HEK293 (cell line): Measurements from ENCODE around the gene ABI3BP.

Experiments used
- HOXC10 ChIP-seq: sonication (generic); formaldehyde crosslinking; IDR thresholded peaks from 2 replicates; pipeline ENCODE4 v1.8.1; 2023; ENCODE audit warnings: mild to moderate bottlenecking, missing genetic modification reagents
- KLF10 ChIP-seq: fragments of 450-650 bp; IDR thresholded peaks from 2 replicates; pipeline ENCODE4 v1.5.1; 2018; ENCODE audit warnings: missing biosample characterization, mild to moderate bottlenecking, missing genetic modification characterization
- KLF7 ChIP-seq: fragments of 450-650 bp; formaldehyde crosslinking; IDR thresholded peaks from 2 replicates; pipeline ENCODE4 v1.5.1; 2016; ENCODE audit warnings: missing biosample characterization, missing genetic modification characterization, borderline replicate concordance
- SETDB1 ChIP-seq: IDR thresholded peaks from one replicate; pipeline ENCODE4 v1.6.1; 2017; ENCODE audit warnings: mild to moderate bottlenecking, low read length, moderate library complexity, mixed read lengths; ENCODE audit not compliant: insufficient read length
- ZBTB7A ChIP-seq: fragments of 450-650 bp; formaldehyde crosslinking; IDR thresholded peaks from 2 replicates; pipeline ENCODE4 v1.5.1; 2016; ENCODE audit warnings: low read depth, missing biosample characterization, missing genetic modification characterization
- ZFP37 ChIP-seq: fragments of 450-650 bp; formaldehyde crosslinking; IDR thresholded peaks from 2 replicates; pipeline ENCODE4 v1.5.1; 2016; ENCODE audit warnings: missing biosample characterization, missing genetic modification characterization
- ZNF274 ChIP-seq, 2 experiments: fragments of 200-500 bp in 1 of 2; fragments of 450-650 bp in 1 of 2; sonication (Bioruptor generic) in 1 of 2; formaldehyde crosslinking in 1 of 2; IDR thresholded peaks; 2 replicates each; pipeline versions ENCODE4 v1.5.1 to v1.6.1; 2014 to 2016; ENCODE audit warnings: borderline replicate concordance in 1 of 2, inconsistent platforms in 1 of 2, low read length in 1 of 2, missing biosample characterization in 1 of 2, missing genetic modification characterization in 1 of 2
- ZNF404 ChIP-seq: fragments of 450-650 bp; formaldehyde crosslinking; IDR thresholded peaks from 2 replicates; pipeline ENCODE4 v1.5.1; 2017; ENCODE audit warnings: missing biosample characterization, missing genetic modification characterization
- ZNF610 ChIP-seq: fragments of 450-650 bp; formaldehyde crosslinking; IDR thresholded peaks from 2 replicates; pipeline ENCODE4 v1.5.1; 2016; ENCODE audit warnings: missing biosample characterization, missing genetic modification characterization, borderline replicate concordance
- ZNF623 ChIP-seq: fragments of 450-650 bp; formaldehyde crosslinking; IDR thresholded peaks from 2 replicates; pipeline ENCODE4 v1.5.1; 2016; ENCODE audit warnings: missing biosample characterization, missing genetic modification characterization
- ZXDB ChIP-seq: fragments of 450-650 bp; formaldehyde crosslinking; IDR thresholded peaks from 2 replicates; pipeline ENCODE4 v1.5.1; 2016; ENCODE audit warnings: missing biosample characterization, missing genetic modification characterization
- TF ChIP-seq, protein P1 (sequence below): fragments of 450-650 bp; formaldehyde crosslinking; IDR thresholded peaks from 2 replicates; pipeline ENCODE4 v1.5.1; 2016; ENCODE audit warnings: missing biosample characterization, missing genetic modification characterization
- TF ChIP-seq, protein P2 (sequence below): sonication (generic); formaldehyde crosslinking; IDR thresholded peaks from 2 replicates; pipeline ENCODE4 v1.8.1; 2022; ENCODE audit warnings: mild to moderate bottlenecking, moderate library complexity, missing genetic modification reagents

DNA sequence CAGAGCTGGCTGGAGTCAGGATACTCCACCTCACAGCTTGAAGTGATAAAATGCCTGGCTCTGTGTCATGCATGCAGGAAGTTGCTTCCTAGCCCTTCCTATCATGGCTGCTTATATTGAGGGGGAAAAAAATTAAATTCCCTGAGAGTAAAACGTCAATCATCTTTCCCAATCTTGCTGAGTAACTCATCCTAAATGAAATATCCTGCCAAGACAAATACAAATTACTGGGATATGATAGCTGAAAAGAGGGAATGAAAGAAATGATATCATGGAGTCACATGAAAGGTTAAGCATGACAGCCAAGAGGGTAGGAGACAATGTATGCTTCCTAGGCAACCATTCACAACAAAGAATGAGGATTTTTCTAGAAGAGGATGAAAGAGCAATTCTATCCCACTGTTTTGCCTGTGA, 110.6 kb downstream of the ABI3BP start:
- TF ChIP-seq ZNF610, result no peak
- no peak for TF ChIP-seq KLF10 (tag by site-specific recombination)
- TF ChIP-seq, protein P1, sequence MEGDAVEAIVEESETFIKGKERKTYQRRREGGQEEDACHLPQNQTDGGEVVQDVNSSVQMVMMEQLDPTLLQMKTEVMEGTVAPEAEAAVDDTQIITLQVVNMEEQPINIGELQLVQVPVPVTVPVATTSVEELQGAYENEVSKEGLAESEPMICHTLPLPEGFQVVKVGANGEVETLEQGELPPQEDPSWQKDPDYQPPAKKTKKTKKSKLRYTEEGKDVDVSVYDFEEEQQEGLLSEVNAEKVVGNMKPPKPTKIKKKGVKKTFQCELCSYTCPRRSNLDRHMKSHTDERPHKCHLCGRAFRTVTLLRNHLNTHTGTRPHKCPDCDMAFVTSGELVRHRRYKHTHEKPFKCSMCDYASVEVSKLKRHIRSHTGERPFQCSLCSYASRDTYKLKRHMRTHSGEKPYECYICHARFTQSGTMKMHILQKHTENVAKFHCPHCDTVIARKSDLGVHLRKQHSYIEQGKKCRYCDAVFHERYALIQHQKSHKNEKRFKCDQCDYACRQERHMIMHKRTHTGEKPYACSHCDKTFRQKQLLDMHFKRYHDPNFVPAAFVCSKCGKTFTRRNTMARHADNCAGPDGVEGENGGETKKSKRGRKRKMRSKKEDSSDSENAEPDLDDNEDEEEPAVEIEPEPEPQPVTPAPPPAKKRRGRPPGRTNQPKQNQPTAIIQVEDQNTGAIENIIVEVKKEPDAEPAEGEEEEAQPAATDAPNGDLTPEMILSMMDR (tag by site-specific recombination), result no peak
- no peak for TF ChIP-seq SETDB1
- TF ChIP-seq ZFP37 (tag by site-specific recombination), result no peak
- TF ChIP-seq, protein P2, sequence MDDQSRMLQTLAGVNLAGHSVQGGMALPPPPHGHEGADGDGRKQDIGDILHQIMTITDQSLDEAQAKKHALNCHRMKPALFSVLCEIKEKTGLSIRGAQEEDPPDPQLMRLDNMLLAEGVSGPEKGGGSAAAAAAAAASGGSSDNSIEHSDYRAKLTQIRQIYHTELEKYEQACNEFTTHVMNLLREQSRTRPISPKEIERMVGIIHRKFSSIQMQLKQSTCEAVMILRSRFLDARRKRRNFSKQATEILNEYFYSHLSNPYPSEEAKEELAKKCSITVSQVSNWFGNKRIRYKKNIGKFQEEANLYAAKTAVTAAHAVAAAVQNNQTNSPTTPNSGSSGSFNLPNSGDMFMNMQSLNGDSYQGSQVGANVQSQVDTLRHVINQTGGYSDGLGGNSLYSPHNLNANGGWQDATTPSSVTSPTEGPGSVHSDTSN (CRISPR knock-in tag), result no peak
- no peak for TF ChIP-seq HOXC10
- no peak for TF ChIP-seq ZNF274 (IDR thresholded peaks at IDR 0.05; ENCODE audit: low read length)
- no peak for TF ChIP-seq ZNF274 (tag by site-specific recombination; IDR thresholded peaks at IDR 0.05; ENCODE audit: borderline replicate concordance)
- no peak for TF ChIP-seq ZNF623 (tag by site-specific recombination)
- no peak for TF ChIP-seq KLF7 (tag by site-specific recombination)
- no peak for TF ChIP-seq ZXDB
- TF ChIP-seq ZBTB7A (tag by site-specific recombination), result no peak
- no peak for TF ChIP-seq ZNF404
